ENCODE measurements around the gene SHE. TPM values are rescaled to one million over a fixed set of nuclear protein-coding genes. Genes with fewer than 3 reads are reported as not detected.
"Not testable (repeated sequence)": the region's sequence is repeated elsewhere in the genome, so short reads cannot be mapped to it uniquely, and the experiment has no call there.

Gene SHE
- total RNA-seq, 2 donors from 2014 or later, result 5.4 to 29.9 TPM

DNA sequence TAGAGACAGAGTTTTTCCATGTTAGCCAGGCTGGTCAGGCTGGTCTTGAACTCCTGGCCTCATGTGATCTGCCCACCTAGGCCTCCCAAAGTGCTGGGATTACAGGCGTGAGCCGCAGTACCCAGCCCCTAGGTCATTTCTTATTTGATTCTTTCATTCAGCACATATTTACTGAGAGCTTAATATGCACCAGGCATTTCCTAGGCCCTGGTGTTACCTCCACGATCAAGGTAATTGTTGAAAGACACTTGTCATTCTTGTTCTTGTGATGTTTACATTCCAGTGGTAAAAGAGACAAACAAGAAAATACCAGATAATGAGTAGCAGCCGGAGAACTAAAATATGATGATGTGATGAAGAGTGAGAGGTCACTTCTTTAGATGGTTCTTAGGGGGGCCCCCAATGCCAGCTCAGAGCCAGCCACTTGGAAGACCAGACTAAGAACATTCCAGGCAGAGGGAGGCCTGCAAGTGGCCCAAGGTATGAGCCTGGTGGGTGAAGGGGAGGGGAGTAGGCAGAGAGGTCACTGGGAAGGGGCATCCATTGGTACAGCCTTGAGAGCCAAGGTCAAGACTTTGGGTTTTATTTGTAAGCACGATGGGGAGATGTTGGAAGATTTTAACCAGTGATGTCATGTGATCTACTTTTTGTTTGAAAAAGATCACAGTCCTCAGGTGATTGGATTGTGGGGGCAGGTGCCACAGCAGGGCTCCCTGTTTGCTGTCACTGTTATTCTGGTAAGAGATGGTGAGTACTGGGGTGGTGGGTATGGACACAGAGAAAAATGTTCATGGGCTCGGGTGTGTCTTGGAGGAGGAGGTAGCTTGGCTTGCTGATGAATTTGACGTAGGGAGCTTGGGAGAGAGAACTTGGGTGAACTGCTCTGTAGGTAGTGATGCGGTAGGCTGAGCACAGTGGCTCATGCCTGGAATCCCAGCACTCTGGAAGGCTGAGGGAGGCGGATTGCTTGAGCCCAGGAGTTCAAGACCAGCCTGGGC, 37.6 kb upstream of the SHE start:
- intact Hi-C loops (cut with DNase I), result loop anchor here (5.0 kb wide), 1 partner anchor 52 kb away; no protein-coding TSS in a partner anchor
- 80% methylated on average over 9 of the region's 9 CpGs for WGBS

DNA sequence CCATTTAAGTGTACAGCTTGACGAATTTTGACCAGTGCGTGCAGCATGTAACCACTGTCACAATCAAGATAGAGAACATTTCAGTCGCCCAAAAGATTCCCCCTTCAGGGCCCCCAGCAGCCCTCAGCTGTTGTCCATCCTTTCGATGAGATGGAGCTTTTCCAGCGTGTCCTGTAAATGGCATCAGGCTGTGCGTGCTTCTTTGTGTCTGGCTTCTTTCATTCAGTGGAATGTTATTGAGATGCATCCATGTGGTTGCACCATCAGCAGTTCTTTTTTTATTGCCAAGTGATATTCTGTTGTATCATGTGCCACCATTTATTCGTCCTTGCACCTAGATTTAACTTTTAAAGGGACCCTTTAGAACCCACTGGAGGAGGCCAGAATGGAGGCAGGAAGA, 34.4 kb upstream of the SHE start:
- intact Hi-C loops (cut with DNase I), result no loop called here
- Histone ChIP-seq H3K4me3 (no peak overlapping the region), H3K9me3 (no peaks in the 10 kb centered on the region), H3K27me3 (replicated peaks; ENCODE audit: insufficient read depth) (no peaks in the 10 kb centered on the region), H3K27ac (no peak overlapping the region), H3K36me3 (no peaks in the 10 kb centered on the region), H3K4me1 (replicated peaks) (no peaks in the 10 kb centered on the region)
- no peak for DNase-seq (ENCODE audit: low spot score)
- WGBS, result 69% methylated on average over 7 of the region's 7 CpGs
- TF ChIP-seq POLR2AphosphoS5 (IDR thresholded peaks at IDR 0.05), result no peak
- TF ChIP-seq, protein P1, sequence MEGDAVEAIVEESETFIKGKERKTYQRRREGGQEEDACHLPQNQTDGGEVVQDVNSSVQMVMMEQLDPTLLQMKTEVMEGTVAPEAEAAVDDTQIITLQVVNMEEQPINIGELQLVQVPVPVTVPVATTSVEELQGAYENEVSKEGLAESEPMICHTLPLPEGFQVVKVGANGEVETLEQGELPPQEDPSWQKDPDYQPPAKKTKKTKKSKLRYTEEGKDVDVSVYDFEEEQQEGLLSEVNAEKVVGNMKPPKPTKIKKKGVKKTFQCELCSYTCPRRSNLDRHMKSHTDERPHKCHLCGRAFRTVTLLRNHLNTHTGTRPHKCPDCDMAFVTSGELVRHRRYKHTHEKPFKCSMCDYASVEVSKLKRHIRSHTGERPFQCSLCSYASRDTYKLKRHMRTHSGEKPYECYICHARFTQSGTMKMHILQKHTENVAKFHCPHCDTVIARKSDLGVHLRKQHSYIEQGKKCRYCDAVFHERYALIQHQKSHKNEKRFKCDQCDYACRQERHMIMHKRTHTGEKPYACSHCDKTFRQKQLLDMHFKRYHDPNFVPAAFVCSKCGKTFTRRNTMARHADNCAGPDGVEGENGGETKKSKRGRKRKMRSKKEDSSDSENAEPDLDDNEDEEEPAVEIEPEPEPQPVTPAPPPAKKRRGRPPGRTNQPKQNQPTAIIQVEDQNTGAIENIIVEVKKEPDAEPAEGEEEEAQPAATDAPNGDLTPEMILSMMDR (IDR thresholded peaks at IDR 0.05), result no peak
- TF ChIP-seq POLR2A (IDR thresholded peaks at IDR 0.05), result no peak

More for the DNA sequence above, 37.6 kb upstream of the SHE start:
- Histone ChIP-seq H3K4me3 (no peak overlapping the region), H3K27me3 (replicated peaks; ENCODE audit: insufficient read depth) (no peaks in the 10 kb centered on the region), H3K27ac (no peak overlapping the region), H3K36me3 (no peaks in the 10 kb centered on the region), H3K4me1 (replicated peaks) (no peaks in the 10 kb centered on the region), H3K9me3 (no peaks in the 10 kb centered on the region)
- DNase-seq (ENCODE audit: low spot score), result no peak
- TF ChIP-seq POLR2A (IDR thresholded peaks at IDR 0.05) (no peak), POLR2AphosphoS5 (IDR thresholded peaks at IDR 0.05) (no peak)
- TF ChIP-seq, protein P1 (IDR thresholded peaks at IDR 0.05), result no peak

DNA sequence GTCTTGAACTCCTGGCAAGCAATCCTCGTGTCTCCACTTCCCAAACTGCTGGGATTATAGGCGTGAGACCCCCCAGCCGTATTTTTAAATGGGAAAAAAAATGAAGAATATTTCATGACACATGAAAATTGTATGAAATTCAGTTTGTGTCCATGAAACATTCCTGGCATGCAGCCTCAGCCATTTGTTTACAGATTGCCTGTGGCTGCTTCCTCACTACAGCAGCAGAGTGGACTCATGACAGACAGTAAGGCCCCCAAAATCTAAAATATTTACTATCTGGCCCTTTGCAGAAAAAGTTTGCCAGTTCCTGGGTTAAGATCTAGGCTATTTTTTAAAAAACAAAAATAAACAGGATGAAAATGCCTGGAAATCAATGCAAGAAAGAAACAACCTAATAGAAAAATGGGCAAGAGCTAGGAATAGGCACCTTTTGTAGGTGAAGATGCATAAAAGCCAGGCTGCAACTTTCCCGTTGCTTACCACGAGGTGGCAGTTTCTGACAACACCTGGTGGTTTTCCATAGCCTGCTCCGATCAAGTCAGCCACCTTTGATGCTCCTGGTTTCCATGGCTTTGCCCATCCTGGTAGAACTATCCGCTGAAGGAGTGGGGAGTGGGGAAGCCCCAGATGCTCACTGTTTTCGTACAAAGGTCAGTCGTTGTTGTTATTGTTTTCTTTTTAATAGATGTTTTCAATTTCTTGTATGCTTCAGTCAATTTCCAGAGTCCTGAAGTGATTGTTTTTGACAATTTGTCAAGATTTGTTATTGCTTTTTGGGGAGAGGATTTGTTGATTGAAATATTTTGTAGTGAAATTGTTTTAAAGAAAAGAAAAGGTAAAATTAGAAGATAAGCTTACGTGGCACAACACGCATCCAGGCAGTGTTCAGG, 32.0 kb upstream of the SHE start:
- H3K27me3 ChIP-seq (replicated peaks; ENCODE audit: insufficient read depth), result no peaks in the 10 kb centered on the region
- intact Hi-C loops (cut with DNase I), result no loop called here
- 59% methylated on average over 11 of the region's 11 CpGs for WGBS
- no peaks in the 10 kb centered on the region for H3K4me1 ChIP-seq (replicated peaks)
- no peak overlapping the region for H3K27ac ChIP-seq
- H3K4me3 ChIP-seq, result no peak overlapping the region
- no peaks in the 10 kb centered on the region for H3K36me3 ChIP-seq
- H3K9me3 ChIP-seq, result no peaks in the 10 kb centered on the region
- peak; percentile 32 for DNase-seq (ENCODE audit: low spot score)
- TF ChIP-seq, protein P1 (IDR thresholded peaks at IDR 0.05), result peak in 3 of 4 experiments; percentile 21 to 54 (median 46)
- TF ChIP-seq POLR2AphosphoS5 (IDR thresholded peaks at IDR 0.05), result no peak
- TF ChIP-seq POLR2A (IDR thresholded peaks at IDR 0.05), result no peak

DNA sequence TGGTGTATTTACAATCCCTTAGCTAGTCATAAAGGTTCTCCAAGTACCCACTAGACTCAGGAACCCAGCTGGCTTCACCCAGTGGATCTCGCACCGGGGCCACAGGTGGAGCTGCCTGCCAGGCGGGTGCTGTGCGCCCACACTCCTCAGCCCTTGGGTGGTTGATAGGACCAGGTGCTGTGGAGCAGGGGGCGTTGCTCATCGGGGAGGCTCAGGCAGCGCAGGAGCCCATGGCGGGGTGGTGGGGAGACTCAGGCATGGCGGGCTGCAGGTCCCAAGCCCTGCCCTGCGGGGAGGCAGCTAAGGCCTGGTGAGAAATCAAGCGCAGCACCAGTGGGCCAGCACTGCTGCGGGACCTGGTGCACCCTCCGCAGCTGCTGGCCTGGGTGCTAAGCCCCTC, 29.7 kb upstream of the SHE start:
- H3K27me3 ChIP-seq (replicated peaks; ENCODE audit: insufficient read depth); H3K4me1 ChIP-seq (replicated peaks); H3K4me3 ChIP-seq; H3K36me3 ChIP-seq; intact Hi-C loops (cut with DNase I); H3K27ac ChIP-seq; DNase-seq (ENCODE audit: low spot score); H3K9me3 ChIP-seq: not testable (repeated sequence)
- 92% methylated on average over 10 of the region's 13 CpGs for WGBS

DNA sequence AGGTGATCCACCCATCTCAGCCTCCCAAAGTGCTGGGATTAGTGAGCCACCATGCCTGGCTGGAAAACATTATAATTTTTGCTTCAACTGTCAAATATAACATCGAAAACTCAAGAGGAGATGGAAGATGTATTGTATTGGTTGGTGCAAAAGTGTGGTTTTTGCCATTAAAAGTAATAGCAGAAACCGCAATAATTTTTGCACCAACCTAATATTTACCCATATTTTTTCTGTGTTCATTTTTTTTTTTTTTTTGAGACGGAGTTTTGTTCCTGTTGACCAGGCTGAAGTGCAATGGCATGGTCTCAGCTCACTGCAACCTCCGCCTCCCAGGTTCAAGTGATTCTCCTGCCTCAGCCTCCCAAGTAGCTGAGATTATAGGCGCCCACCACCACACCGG, 27.1 kb upstream of the SHE start:
- Histone ChIP-seq H3K27me3 (replicated peaks; ENCODE audit: insufficient read depth) (no peaks in the 10 kb centered on the region), H3K36me3 (no peaks in the 10 kb centered on the region), H3K9me3 (no peaks in the 10 kb centered on the region), H3K4me3 (no peak overlapping the region), H3K27ac (no peak overlapping the region), H3K4me1 (replicated peaks) (no peaks in the 10 kb centered on the region)
- no peak for DNase-seq (ENCODE audit: low spot score)
- intact Hi-C loops (cut with DNase I), result no loop called here
- TF ChIP-seq POLR2A (IDR thresholded peaks at IDR 0.05) (no peak), POLR2AphosphoS5 (IDR thresholded peaks at IDR 0.05) (no peak)
- TF ChIP-seq, protein P1 (IDR thresholded peaks at IDR 0.05), result no peak
- WGBS, result 96% methylated on average over 6 of the region's 6 CpGs
